GM18498 (cell line): Measurements from ENCODE around the gene ERG28.

ENCODE experiments used
- ATAC-seq: cut with Tn5 transposase; IDR thresholded peaks from one replicate; pipeline ENCODE4 v1.9.1; 2021; ENCODE audit warnings: mild to moderate bottlenecking, moderate library complexity; ENCODE audit not compliant: unreplicated experiment

The ERG28 gene

DNA sequence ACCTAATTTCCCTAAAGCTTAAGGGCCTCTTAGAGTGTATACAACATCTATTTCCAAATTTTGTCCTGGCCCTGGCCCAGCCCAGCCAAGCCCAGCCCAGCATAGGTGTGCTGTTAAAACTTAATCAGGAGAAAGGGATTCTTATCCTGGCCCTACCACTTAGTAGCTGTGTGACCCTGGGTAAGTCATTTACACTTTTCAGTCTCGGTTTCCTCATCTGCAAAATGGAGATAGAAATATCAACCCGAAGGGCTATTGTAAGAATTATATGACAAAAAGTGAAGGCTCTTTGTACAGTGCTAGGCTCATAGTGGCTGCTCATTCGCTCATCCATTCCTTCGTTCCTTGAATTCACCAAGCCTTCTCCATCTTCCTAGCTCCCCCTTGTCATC lies 442 bp downstream of the ERG28 start:
- no peak for ATAC-seq

DNA sequence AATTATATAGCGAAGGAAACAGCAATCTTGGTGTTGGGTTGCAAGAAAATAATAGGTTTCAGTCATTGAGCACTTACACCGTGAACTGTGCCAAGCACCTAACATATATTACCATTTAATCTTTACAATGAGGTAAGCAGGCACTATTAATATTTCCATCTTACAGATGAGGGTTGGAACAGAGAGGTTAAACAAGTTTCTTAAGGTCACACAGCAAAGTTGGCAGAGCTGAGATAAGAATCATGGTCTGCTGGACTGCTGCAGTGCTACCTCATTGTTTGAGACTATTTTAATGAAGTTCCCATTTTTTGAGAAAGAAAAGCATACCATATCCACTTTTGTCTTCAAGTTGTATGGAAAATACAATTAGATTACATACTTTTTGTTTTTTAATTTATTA lies 1.7 kb downstream of the ERG28 start:
- ATAC-seq = no peak

DNA sequence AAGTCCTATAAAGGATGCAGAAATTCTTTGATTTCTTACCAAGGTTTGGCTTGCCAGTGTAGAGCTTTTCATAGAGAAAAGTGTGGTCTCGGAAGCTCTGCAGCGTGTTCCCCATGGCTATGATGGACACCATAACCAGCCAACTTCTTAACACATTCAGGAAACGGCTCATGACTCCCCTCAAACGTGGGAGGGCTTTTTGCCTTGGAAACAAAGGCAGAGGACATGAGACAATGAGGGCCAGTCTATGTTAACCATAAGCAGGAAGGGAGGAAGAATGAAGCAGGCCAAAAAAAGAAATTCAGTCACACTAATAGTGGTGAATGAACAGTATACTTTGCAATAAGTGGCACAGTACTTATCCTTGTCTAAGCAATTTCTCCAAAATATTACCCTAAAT lies 3.3 kb downstream of the ERG28 start:
- ATAC-seq = no peak

DNA sequence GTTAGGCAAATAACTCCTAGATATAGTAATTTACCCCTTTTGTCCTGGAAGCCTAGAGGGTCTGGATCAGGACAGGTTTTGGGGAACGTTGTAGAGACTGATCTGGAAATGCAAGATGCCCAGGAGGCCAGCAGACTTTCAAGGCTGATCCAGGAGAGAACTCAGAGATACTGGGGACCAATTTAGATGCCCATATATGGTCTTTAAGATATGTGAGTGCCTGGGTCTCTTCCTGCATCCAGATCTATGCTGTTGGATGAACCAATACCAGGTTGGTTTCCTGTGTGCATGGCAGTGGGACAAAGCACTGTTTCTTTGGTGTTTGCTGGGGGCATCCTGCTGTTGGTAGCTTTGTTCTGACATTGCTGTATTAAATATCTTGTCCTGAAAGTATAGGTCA lies 5.4 kb downstream of the ERG28 start:
- no peak for ATAC-seq

DNA sequence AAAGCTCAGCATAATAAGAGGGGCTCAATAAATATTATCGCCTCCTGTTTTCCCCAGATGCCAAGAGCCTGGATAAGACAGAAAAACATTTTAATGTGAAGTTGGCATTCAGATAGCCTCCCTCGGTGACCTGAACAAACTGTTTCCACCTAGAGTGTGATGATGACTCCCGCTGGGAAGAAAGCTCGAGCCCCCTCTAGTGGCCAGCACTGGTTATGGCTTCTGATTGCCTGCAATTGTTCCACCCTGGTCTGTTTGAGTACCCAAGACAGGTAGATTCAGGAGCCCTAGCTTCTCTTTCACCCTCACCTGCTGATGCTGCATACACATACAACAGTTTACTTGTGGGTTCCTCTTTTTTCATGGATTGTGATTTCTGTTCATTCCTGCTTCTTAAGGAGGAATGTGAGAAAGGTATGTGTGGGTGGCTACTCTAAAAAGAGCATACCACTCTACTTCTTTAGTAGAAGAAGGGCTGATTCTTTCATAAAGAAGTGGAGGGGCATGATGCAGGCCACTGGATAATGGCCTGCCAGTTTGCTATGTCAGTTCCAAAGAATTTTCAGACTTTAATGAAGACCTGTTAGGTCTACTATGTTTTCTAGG lies 6.4 kb downstream of the ERG28 start:
- no peak for ATAC-seq

DNA sequence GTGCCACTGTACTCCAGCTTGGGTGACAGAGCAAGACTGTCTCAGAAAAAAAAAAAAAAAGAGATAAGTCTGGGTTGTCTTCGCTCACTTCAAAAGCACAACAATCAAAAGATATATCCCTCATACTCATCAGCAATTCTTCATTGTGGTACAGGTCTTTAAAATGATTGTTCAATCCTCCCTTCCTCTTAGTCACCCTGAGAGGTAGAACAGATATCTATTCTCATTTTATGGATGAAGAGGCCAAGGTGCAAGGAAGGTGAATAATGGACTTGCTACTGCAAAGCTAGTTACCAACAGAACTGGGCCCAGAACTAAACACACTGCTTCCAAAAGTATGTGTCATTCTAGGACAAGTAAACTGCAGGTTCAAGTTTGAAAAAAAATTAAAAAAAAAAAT lies 7.1 kb downstream of the ERG28 start:
- ATAC-seq = no peak

DNA sequence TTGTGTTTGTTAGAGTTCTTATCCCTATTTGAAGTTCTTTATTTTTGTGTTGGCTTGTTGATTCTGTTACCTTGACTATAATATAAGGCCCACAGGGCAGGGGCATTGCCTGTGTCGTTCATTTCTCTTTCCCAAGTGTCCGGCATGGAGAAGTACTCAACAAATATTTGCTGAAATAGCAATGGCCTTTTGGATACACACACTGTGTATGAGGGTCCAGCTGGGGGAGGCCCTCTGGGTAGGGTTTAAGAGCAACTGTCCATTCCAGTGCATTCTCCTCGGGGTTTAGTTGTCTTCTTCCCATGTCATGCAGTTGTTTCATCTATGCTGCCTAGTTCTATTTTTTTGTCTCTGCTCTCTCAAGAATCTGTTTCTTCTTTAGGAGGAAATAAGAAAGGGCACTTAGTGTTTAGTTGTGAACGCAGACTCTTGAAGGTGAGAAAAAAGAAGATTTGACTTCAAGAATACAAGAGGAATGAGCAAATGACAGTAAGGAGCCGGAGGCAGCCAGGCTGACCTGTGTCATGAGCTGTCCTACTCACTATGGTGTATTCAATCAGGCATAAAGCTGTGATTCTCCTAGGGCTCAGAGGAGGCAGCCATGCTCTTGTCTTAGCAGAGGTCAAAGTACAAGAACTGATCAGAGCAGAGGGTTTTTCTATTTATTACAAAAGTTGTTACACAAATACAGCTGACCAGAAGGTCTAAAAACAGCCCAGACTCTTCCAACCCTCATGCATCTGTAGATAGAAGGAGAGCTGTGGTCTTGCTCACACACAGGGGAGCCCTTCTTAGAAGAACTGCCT lies 10.2 kb downstream of the ERG28 start:
- ATAC-seq = no peak

DNA sequence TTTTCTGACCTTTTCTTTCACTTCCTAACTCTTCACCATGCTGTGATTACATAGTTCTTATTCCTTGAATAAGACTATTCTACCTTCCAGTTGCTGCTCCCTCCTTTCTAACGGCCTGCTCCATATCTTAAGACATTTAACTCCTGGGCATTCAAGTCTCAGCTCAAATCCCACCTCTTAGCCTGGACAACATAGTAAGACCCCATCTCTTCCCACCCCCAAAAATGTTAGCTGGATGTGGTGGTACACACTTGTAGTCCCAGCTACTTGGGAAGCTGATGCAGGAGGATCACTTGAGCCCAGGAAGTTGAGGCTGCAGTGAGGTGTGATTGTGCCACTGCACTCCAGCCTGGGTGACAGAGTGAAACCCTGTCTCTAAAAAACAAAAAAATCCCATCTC lies 10.9 kb downstream of the ERG28 start:
- ATAC-seq = no peak

DNA sequence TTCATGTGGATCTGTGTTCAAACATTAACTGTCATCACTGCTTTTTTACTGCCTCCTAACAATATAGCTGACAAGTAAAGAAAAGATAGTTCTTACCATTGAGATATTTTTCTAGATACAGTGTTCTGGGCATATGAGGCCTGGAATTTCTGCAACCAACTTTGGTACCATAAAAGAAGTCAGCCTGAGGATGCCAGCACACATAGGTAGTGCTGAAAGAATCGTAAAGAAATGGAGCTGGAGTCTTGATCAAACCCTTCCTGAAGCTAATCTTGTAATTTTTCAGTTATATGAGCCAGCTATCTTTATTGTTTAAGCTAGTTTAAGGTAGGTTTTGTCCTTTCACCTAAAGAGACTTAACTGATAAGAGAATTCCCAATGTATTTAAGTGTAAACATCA lies 11.3 kb downstream of the ERG28 start:
- no peak for ATAC-seq

DNA sequence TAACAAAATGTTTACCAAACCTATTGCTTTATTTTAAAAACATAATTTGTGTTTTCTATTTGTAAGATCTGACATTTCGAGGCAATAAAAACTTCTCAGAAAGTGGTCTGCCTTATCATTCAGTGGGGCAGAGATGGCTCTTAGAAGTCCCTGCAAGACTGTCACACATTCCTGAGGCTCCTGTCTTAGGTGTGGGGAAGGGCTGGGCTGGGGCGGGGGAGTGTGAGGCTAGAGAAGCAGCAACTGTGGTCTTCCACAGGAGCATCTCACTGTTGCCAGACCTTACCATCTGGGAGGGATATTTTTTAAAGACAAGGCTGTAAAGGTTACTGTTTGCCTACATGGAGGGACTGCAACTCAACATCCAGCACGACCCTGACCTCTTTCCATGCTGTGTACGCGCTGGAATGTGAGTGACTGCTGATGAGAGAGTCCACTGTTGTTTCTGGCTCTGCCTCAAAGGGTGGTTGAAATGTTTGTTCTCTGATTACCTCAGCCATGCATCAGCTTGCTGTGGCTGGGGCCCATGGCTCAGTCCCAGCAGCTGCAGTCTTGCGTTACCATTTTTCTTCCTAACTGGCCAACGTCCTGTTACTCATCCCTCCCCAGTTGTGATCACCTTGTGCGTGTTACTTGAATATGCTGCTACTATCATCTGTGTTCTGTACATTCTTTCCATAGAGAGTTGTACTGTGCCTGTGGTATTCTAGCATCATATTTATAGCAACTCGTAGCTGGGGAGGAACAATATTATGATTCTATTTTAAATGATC lies 12.4 kb downstream of the ERG28 start:
- ATAC-seq = no peak

DNA sequence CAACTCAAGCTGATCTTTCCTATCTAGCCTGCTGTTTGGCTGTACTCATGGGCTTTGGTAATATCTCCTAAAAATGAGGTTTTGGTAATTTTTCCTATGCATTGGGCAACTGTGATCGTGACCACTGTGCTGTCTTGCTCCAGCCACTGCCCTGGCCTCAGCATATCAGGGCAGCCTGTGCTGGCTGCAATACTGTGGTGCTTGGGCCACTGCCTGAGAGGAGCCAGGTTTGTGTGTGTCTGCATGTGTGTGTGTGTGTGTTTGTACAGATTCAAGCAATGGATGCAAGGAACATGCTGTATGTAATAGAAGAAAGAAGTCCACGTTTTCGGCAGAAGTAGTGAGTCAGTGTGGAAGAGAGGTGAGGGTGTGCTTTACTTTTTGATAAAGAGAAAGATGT lies 13.0 kb downstream of the ERG28 start:
- no peak for ATAC-seq

DNA sequence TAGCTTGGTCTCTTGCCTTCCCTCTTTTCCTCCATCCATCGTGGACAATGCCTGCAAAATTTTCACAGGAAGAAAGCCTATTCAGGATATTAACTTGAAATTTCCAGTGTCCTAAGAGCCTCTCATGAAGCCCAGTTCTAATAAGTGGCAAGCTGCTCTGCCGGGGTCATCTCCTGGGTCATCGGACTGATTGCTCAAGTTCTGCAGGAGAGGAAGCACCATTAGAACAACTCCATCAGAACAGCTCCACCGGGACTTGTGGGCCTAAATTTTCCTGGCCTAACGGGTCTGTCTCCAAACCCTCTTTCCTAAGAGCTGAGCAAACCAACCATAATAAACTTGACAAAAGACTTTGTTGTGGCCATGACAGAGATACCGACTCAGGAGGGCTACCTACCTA lies 13.9 kb downstream of the ERG28 start:
- no peak for ATAC-seq

DNA sequence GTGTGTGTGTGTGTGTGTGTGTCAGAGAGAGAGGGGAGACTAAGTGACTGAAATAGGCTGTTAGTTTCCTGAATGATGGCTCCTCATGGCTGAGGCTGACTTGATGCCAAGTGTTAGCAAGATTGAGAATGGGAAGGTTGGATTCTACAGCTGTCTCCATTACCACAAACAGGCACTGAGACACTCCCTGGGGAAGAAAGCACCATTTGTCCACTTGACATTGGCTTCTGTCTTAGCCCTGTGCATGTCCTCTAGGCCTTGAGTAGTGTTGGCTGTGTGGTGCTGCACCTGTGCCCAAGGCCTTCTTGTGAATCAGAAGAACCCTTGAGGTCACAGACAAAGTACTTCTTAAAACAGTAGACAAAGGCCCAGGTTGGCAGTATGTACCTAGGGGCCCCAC lies 15.6 kb downstream of the ERG28 start:
- no peak for ATAC-seq

DNA sequence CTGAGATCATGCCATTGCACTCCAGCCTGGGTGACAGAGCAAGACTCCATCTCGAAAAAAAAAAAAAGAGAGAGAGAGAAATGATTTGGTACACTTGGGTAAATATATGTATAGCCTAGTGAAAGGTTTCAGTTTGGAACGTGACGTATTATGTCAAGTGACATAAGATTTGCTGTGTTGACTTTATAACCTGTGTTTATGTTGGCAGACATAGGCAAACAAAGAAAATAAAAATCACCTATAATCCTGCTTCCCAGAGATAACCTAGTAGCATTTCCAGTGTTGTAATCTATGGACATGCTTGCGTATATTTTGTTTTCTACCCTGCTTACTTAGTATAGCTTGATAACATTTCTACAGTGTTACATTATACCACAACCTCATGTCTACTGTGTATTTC lies 16.7 kb downstream of the ERG28 start:
- no peak for ATAC-seq

DNA sequence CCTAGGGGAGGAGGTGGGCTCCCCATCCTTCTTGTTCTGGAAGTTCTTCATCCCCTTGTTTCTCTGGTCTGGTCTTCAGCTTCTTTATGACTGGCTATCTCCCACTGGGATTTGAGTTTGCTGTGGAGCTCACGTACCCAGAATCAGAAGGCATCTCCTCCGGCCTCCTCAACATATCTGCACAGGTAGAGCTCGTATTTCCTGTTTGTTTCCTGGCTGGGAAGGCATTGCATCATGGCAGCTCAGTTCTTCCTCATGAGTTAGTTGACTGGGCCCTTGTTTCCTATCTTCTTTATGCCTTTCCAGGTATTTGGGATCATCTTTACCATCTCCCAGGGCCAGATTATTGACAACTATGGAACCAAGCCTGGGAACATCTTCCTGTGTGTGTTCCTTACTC lies 19.8 kb downstream of the ERG28 start:
- ATAC-seq = no peak

DNA sequence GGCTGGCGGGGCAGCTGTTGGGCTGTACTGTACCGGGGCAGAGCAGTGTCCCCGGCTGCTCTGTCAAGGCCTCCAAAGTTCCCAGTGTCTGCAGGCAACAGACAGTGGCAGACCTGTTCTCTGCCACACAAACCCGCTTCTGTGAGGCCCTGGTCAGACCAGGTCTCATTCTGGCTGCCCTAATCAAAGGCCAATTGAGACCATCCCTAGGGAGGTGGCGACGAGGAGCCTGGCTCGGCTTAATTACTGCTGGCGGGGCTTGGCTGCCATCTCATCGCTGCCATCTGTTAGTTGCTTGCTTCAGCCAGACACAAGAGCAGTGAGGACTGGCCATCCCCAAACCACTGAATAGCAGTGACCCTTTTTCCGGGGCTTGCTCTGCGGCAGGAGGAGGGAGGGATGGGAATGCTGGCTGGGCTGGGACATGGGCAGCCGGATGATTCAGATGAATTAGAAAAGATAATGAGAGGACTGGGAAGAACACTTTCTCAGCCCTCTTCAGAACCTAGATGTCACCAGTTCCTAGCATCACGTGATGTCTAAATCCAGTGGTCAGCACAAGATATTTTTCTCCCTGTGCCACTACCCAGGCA lies 24.5 kb downstream of the ERG28 start:
- no peak for ATAC-seq

DNA sequence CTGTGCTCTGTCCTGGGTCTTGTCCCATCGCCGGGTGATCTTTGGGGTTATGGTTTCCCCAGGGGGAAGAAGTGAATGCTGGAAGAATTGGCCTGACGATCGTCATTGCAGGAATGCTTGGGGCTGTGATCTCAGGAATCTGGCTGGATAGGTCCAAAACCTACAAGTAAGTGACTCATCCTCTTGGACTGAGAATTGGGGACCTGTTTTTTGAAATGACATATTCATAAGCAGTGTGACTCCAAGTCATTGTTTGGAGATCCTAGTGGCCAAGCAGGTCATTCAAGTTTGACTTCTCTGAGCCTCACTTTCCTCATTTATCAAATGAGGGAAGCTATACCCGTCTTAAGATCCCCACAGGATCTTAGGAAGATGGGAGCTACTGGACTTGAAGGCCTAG lies 25.8 kb downstream of the ERG28 start:
- ATAC-seq = no peak

DNA sequence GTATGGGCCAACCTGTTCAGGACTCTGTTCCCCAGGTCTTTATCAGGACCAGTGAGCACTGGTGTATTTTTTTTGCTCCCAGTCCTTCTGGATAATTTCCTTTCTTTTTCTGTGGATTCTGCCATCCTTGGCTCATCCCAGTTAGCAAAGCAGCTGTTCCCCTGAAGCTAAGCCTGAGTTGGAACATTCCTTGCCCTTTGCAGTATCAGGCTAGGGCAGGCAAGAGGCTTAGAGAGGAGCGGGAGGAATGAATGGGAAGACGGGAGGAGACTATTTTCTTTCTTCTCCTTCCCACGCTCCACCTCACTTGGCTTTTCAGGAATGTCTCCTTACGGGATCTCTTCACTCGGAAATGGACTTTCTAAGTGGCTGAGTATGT lies 29.2 kb downstream of the ERG28 start:
- no peak for ATAC-seq

DNA sequence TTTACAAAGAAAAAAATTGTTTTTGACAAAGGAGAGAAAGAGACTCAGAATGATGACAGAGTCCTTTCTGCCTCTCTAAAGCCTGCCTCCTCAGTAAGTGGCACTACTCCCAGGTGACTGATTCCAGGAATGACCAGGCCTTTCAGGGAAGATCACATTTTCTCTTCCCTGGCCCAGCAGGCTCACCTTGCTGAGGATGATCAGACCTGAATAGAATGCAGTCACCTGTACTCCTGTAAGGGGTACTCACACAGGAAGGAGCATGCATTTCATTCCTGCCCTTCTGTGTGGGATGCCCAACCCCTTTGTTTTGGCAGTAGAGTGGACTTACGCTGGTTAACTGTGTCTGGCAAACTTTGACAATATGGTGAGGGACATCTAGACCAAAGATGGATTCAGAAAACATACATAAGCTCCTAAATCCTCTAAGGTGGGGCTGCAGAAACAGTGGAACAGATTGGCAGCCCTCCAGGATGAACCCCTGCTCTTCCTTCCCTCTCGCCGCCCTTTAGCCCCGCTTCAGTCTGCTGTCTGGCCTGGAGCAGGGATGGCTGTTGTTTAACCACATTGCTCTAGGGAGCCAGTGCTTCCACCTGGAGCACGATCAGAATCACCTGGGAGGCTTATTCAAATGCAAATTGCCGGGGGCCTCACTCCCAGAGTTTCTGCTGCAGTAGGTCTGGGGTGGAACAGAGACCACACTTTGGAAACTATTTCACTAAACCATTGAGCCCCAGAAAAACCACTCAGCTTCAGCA lies 29.8 kb downstream of the ERG28 start:
- no peak for ATAC-seq

DNA sequence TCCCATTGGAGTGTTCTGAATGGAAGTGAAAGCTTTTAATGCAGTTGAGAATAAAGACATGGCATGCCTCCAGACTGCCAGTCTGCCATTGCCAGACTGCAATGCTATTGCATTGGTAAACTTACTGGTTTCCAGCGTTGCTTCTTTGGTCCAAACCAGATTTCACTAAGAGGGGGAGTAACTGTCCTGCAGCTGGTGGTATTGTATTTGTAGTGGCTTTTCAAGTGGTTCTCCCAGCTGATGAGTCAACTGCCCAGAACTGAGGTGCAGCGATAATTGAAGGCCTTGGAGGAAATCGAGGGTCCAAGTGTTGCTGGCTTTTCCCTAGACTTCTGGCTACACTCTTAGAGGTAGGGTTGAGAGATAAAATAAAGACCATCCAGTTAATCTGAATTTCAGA lies 31.9 kb downstream of the ERG28 start:
- no peak for ATAC-seq

DNA sequence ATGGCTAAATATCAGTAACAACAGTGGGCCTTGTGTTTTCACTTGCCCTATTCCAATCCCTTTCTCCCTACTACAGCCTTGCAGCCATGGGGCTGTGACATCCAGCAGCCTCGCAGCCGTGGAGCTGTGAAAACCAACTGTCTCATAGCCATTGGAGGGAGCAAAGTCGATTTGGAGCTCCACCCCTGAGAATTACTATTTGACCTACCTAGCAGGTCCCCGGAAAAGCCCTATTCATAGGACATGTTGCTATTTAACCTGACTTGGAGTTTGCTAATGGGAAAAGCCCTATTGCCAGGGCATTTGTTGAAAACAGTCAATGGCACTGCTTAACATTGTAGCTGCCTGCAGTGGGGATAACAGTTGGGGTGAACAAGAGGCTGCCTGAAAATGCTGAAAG lies 33.3 kb downstream of the ERG28 start:
- no peak for ATAC-seq
